ENCODE measurements around the gene ERLIN1.

The ERLIN1 gene

GRCh38 chr10:100185364-100186252, at the start of gene ERLIN1:
TSS of gene ERLIN1 (minus strand) at chr10:100186029. CDS start at chr10:100185626, 403 bp downstream.
- no peak for TF ChIP-seq GATA3 (IDR thresholded peaks at IDR 0.05; ENCODE audit: low read depth, low read length)
- no peak for TF ChIP-seq GATA2 (IDR thresholded peaks at IDR 0.05; ENCODE audit: low read depth, low read length)

- no peak for TF ChIP-seq GATA3 (IDR thresholded peaks at IDR 0.05; ENCODE audit: low read depth, low read length)
- TF ChIP-seq GATA2 (IDR thresholded peaks at IDR 0.05; ENCODE audit: low read depth, low read length): no peak
Measured at GRCh38 chr10:100232101-100232500, 46.3 kb upstream of the ERLIN1 start.

GRCh38 chr10:100229819-100230422, 44.1 kb upstream of the ERLIN1 start:
- TF ChIP-seq GATA2 (IDR thresholded peaks at IDR 0.05; ENCODE audit: low read depth, low read length) (no peak), GATA3 (IDR thresholded peaks at IDR 0.05; ENCODE audit: low read depth, low read length) (no peak)

GRCh38 chr10:100223879-100224278, 38.0 kb upstream of the ERLIN1 start:
- no peak for TF ChIP-seq GATA3 (IDR thresholded peaks at IDR 0.05; ENCODE audit: low read depth, low read length)
- no peak for TF ChIP-seq GATA2 (IDR thresholded peaks at IDR 0.05; ENCODE audit: low read depth, low read length)

- TF ChIP-seq GATA2 (IDR thresholded peaks at IDR 0.05; ENCODE audit: low read depth, low read length): no peak
- no peak for TF ChIP-seq GATA3 (IDR thresholded peaks at IDR 0.05; ENCODE audit: low read depth, low read length)
Measured at GRCh38 chr10:100222529-100222928, 36.7 kb upstream of the ERLIN1 start.

- no peak for TF ChIP-seq GATA3 (IDR thresholded peaks at IDR 0.05; ENCODE audit: low read depth, low read length)
- no peak for TF ChIP-seq GATA2 (IDR thresholded peaks at IDR 0.05; ENCODE audit: low read depth, low read length)
Measured at GRCh38 chr10:100216006-100216405, 30.2 kb upstream of the ERLIN1 start.

- TF ChIP-seq GATA2 (IDR thresholded peaks at IDR 0.05; ENCODE audit: low read depth, low read length) (no peak), GATA3 (IDR thresholded peaks at IDR 0.05; ENCODE audit: low read depth, low read length) (no peak)
Measured at GRCh38 chr10:100209303-100209702, 23.5 kb upstream of the ERLIN1 start.

- no peak for TF ChIP-seq GATA3 (IDR thresholded peaks at IDR 0.05; ENCODE audit: low read depth, low read length)
- TF ChIP-seq GATA2 (IDR thresholded peaks at IDR 0.05; ENCODE audit: low read depth, low read length): no peak
Measured at GRCh38 chr10:100208276-100208675, 22.4 kb upstream of the ERLIN1 start.

- TF ChIP-seq GATA2 (IDR thresholded peaks at IDR 0.05; ENCODE audit: low read depth, low read length) (no peak), GATA3 (IDR thresholded peaks at IDR 0.05; ENCODE audit: low read depth, low read length) (no peak)
Measured at GRCh38 chr10:100204370-100204769, 18.5 kb upstream of the ERLIN1 start.

GRCh38 chr10:100201549-100201948, 15.7 kb upstream of the ERLIN1 start:
- TF ChIP-seq GATA2 (IDR thresholded peaks at IDR 0.05; ENCODE audit: low read depth, low read length): no peak

- TF ChIP-seq GATA3 (IDR thresholded peaks at IDR 0.05; ENCODE audit: low read depth, low read length) (no peak), GATA2 (IDR thresholded peaks at IDR 0.05; ENCODE audit: low read depth, low read length) (no peak)
Measured at GRCh38 chr10:100194711-100195110, 8.9 kb upstream of the ERLIN1 start.

- TF ChIP-seq GATA3 (IDR thresholded peaks at IDR 0.05; ENCODE audit: low read depth, low read length) (no peak), GATA2 (IDR thresholded peaks at IDR 0.05; ENCODE audit: low read depth, low read length) (no peak)
Measured at GRCh38 chr10:100192350-100192749, 6.5 kb upstream of the ERLIN1 start.

GRCh38 chr10:100186253-100187212, 704 bp upstream of the ERLIN1 start:
- TF ChIP-seq GATA3 (IDR thresholded peaks at IDR 0.05; ENCODE audit: low read depth, low read length): no peak
- no peak for TF ChIP-seq GATA2 (IDR thresholded peaks at IDR 0.05; ENCODE audit: low read depth, low read length)

GRCh38 chr10:100184840-100185239, 989 bp downstream of the ERLIN1 start:
- TF ChIP-seq GATA3 (IDR thresholded peaks at IDR 0.05; ENCODE audit: low read depth, low read length) (no peak), GATA2 (IDR thresholded peaks at IDR 0.05; ENCODE audit: low read depth, low read length) (no peak)
